Activated naive CD4-positive, alpha-beta T cell treated with anti-CD3 and anti-CD28 coated beads, Interleukin-2, amount 50 U/mL, for 16 hours (primary cell): ENCODE measurements around the gene ADAMTS7.
"Not testable (repeated sequence)": the region's sequence is repeated elsewhere in the genome, so short reads cannot be mapped to it uniquely, and the experiment has no call there.

Experiments used
- DNase-seq: peaks from one replicate; pipeline ENCODE4 v3.0.0-alpha.2; 2020

The ADAMTS7 gene

DNA sequence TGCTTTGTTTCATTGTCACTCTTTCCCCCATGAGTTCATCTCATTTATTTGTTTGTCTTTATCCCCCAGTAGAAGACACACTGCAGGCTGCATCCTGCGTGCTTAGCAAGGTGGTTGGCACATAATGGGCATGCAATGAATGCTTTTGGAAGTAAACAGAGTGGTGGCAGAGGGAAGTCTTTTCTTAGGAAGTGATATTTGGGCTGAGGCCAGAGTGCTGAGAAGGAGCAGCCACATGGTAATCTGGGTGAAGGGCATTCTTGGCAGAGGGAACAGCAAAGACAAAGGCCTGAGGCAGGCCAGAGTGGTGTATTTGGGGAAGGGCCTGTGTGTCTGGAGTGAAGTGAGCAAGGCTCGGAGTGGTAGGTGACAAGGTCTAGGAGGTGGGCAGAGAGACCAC is 17.7 kb upstream of the ADAMTS7 start:
- no peak for DNase-seq

GRCh38 chr15:78822514-78822913 is 11.2 kb upstream of the ADAMTS7 start:
- DNase-seq, result no peak

DNA sequence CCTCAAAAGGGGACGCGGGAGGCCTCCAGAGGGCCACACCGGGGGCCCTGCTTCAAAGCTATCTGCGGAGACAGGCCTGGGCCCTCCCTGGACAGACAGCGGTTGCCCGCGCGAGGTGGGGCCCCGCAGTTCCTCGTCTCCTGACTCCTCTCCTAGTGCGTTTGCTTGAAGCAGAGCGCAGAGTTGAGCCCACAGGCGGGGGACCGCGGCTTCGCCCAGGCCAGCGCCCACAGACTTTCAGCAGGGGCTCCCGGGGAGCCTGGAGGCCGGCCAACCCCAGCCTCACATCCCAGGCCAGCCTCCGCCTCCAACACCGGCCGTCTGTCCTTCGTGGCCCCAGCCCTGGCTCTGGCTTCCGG is 540 bp upstream of the ADAMTS7 start:
- no peak for DNase-seq

GRCh38 chr15:78810362-78811123 is 721 bp downstream of the ADAMTS7 start:
- DNase-seq, result no peak

DNA sequence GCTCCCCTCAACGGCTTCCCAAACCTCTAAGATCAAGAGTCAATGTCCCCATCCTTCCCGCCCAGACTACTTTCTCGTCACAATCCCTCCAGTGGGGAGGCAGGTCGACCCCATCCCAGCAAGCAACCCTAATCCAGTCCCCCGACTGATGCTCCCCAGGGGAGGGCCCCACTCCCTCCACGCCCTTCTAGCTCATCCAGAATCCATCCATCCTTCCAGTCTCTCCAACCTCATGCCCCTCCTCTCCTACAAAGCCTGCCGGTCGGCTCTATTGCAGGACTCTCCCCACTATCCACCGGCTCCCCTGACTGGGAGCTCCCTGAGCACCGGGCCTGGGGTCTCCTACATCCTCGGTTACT is 1.3 kb downstream of the ADAMTS7 start:
- DNase-seq, result no peak

- no peak for DNase-seq
These were observed 2.7 kb downstream of the ADAMTS7 start for GRCh38 chr15:78808550-78808949.

- no peak for DNase-seq
These were observed 3.9 kb downstream of the ADAMTS7 start for GRCh38 chr15:78807359-78807758.

GRCh38 chr15:78804391-78804792 is 6.9 kb downstream of the ADAMTS7 start:
- no peak for DNase-seq

DNA sequence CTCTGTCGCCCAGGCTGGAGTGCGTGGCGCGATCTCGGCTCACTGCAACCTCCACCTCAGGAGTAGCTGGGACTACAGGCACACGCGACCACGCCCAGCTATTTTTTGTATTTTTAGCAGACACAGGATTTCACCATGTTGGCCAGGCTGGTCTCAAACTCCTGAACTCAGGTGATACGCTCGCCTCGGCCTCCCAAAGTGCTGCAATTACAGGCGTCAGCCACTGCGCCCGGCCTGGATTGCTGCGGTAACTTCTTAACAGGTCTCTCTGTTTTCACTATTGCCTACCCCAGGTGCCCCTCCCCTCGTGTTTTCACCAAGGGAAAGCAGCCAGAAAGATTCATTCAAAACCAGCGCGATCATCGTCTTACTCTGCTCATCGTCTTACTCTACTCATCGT is 10.5 kb downstream of the ADAMTS7 start:
- DNase-seq, result no peak

DNA sequence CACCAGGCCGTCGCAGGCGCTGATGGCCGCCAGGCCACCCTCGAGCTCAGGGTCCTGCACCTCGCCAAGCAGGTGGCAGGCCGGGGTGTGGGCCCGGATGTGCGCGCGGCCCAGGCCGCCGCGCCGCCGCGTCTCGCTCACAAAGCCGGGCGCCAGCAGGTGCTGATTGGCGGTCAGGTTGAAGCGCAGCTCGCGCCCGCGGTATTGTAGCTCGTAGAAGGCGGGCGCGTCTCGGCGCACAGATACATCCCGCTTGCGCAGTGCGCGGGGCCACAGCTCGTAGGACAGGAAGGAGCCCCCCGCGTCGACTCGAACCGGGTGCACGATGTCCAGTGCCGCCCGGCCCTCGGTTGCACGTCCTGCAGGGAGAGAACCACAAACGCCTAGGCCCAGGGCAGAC is 11.1 kb downstream of the ADAMTS7 start:
- DNase-seq, result no peak

GRCh38 chr15:78799102-78799501 is 12.2 kb downstream of the ADAMTS7 start:
- not testable (repeated sequence) for DNase-seq

GRCh38 chr15:78798355-78798754 is 12.9 kb downstream of the ADAMTS7 start:
- not testable (repeated sequence) for DNase-seq

DNA sequence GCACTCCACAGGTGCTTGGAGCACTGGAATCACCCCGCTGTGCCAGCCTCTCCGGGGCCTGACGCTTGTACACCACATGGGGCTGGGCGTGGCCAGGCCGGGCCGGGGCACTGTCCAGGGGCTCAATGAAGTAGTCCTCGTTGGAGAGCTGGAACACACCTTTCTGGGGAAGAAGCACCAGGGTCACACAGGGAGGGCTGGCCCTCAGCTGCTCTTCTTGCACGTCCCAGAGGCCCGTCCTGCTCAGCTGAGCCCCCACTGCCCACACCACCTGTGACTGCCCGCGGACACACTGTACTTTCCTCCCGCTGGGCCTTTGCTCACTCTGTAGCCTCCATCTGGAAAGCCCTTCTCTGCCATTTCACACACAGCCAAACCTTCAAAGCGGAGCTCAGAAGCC is 13.3 kb downstream of the ADAMTS7 start:
- no peak for DNase-seq

GRCh38 chr15:78796510-78796909 is 14.8 kb downstream of the ADAMTS7 start:
- DNase-seq, result no peak

DNA sequence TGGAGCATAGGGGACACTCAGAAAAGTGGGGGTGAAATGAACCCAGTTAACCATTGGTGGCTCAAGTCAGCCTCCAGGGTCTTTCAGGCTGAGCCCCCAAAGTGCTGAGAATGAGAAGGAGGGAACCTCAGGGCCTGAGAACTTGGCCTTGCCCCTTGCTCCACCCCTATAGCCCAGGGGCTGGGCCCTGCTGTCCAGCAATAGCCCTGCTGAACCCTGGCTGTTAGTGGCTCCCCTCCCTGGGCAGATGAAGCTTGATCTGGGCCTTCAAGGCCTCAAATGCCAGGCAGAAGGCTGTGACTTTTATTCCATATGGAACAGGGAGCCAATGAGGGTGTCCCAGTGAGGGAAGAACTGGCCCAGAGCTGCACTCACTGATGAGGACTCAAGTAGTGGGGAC is 16.2 kb downstream of the ADAMTS7 start:
- no peak for DNase-seq

GRCh38 chr15:78794446-78794845 is 16.8 kb downstream of the ADAMTS7 start:
- not testable (repeated sequence) for DNase-seq

- no peak for DNase-seq
These were observed 19.9 kb downstream of the ADAMTS7 start for GRCh38 chr15:78791357-78791756.

DNA sequence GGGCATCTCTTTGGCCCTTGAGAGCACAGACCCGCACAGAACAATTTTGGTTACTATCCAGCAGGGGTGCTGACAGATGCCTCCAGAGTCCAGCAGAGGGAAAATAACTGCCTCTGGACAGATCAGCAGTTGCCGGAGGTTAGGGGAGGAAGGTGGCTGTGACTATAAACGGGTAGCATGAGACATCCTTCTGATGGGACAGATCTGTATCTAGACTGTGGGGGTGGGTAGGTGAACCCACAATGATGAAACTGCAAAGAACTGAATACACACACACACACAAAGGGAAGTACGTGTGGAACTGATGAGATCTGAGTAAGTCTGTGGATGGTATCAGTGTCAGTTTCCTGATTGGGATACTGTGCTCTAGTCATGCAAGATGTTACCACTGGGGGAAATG is 21.2 kb downstream of the ADAMTS7 start:
- no peak for DNase-seq

GRCh38 chr15:78789615-78790014 is 21.6 kb downstream of the ADAMTS7 start:
- no peak for DNase-seq

GRCh38 chr15:78788016-78788660 is 23.1 kb downstream of the ADAMTS7 start:
- DNase-seq, result no peak

DNA sequence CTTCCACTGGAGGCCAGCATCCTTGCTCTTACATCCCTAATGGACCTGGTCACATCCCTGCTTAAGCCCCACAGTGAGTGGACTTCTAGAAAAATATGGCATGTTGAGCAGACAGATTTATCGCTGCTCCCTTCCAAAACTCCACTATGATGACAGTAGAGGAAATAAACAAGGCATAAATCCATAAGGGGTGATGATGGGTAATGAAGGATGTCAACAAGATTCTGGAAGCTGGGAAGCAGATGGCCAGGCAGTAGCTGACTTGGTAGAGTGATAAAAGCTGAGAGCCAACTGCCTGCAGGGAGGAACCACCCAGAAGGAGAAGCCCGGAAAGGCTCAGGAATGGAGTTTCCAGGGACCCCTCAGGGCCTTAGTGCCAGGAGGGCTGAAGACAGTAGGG is 28.9 kb downstream of the ADAMTS7 start:
- not testable (repeated sequence) for DNase-seq

- DNase-seq, result not testable (repeated sequence)
These were observed 29.9 kb downstream of the ADAMTS7 start for GRCh38 chr15:78781381-78781780.

DNA sequence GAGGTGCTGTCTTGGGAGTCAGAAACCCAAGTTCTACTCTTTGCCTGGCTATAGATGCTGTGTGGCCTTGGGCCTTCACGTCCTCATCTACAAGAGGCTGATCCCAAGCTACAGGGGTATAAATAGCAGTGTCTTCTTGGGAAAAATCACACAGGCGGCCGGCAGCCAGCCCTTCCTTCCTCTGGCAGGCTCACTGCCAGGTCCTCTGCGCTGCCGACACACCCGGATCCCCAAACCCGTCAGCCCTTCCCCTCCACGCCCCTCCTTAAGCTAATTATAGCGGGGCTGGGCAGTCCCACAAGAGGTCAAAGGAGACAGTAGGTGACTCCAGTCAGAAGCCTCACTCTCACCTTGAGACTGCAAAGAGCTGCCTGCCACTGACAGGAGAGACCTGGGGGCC is 31.3 kb downstream of the ADAMTS7 start:
- not testable (repeated sequence) for DNase-seq

DNA sequence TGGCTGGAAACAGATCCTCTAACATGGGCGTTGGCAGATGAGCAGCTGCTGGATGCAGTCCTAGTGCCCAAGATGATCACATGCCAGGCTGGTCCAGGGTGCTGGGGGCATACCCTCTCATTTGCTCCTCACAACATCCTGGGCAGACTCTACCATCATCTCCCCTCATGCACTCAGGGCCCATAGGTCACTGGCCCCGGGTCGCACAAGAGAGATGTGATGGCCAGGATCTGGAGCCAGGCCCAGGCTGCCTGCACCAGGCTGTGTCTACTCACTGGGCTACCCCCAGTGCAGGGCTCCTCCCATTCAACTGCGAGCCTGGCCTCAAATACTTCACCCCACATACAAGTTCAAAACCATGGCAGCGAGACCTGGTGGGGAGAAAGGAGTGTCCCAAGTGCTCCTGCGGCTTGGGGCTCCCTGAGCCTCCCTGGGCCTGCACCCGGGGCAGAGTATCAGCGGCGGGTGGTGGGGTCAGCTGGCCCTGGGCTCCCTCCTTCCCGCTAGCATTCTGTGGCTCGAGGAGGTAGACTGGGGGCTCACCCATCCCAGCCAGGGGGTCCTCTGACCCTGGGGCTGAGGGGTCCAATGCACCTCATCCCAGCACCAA is 32.0 kb downstream of the ADAMTS7 start:
- not testable (repeated sequence) for DNase-seq
